Endothelial cell of umbilical vein (primary cell): ENCODE results near the gene WDTC1. TPM values are rescaled to one million over a fixed set of nuclear protein-coding genes. Genes with fewer than 3 reads are reported as not detected.

Source experiments
- BruUV-seq: library from RNA; stranded (reverse); fragments of 400-500 nt; replicated peaks from 2 replicates; lab custom pipeline; 2021; lab: Mats Ljungman, UMichigan
- CTCF ChIA-PET: fragments of 300-600, 350-600 bp; sonication (Branson Sonifier 250); formaldehyde crosslinking; loops from one replicate; lab custom pipeline; 2021; ENCODE audit warnings: antibody characterized with exemption, inconsistent platforms; lab: Charles Lee
- POLR2A ChIA-PET: fragments of 300-600, 350-600 bp; sonication (Branson Sonifier 250); formaldehyde crosslinking; loops from one replicate; lab custom pipeline; 2021; ENCODE audit warnings: antibody characterized with exemption, inconsistent platforms; lab: Charles Lee
- DNase-seq: peaks from one replicate; pipeline ENCODE4 v3.0.0-alpha.2; 2011; ENCODE audit warnings: low read depth, low spot score
- FAIRE-seq: peaks from 2 replicates; lab custom pipeline; 2011; peaks lifted over from hg19 to GRCh38; lab: Jason Lieb, UNC
- H2AFZ ChIP-seq: 2 replicates; pipeline ENCODE4 v1.6.0; 2012; ENCODE audit warnings: low read depth, low read length, control low read depth, inconsistent platforms
- H3K27ac ChIP-seq: 2 replicates; pipeline ENCODE4 v1.5.1; 2011; ENCODE audit warnings: low read depth, mild to moderate bottlenecking, control low read depth, low read length, moderate library complexity; ENCODE audit not compliant: insufficient read depth
- H3K27me3 ChIP-seq, 2 experiments: 2 replicates each; pipeline versions ENCODE4 v1.6.0 to v1.6.1; 2011; ENCODE audit warnings: low read length in 2 of 2, mixed read lengths in 1 of 2; ENCODE audit not compliant: control insufficient read depth in 2 of 2, insufficient read depth in 2 of 2
- H3K36me3 ChIP-seq, 2 experiments: 2 replicates in 1 of 2; 3 replicates in 1 of 2; pipeline ENCODE4 v1.5.1; 2011; ENCODE audit warnings: low read length in 2 of 2, mild to moderate bottlenecking in 1 of 2, moderate library complexity in 1 of 2; ENCODE audit not compliant: control insufficient read depth in 2 of 2, insufficient read depth in 2 of 2; ENCODE audit errors: extremely low read depth in 1 of 2
- H3K4me1 ChIP-seq: 3 replicates; pipeline ENCODE4 v1.5.1; 2011; ENCODE audit warnings: mild to moderate bottlenecking, low read length; ENCODE audit not compliant: control insufficient read depth, insufficient read depth; ENCODE audit errors: extremely low read depth
- H3K4me2 ChIP-seq: 2 replicates; pipeline ENCODE4 v1.6.1; 2011; ENCODE audit warnings: low read length, control low read depth, mixed read lengths; ENCODE audit not compliant: insufficient read depth
- H3K4me3 ChIP-seq, 3 experiments: fragments of 200-600 bp in 1 of 3; sonication (generic), shearing (Covaris generic) in 1 of 3; replicated peaks in 1 of 3; 2 replicates each; pipeline ENCODE4 v1.5.1; 2011 to 2016; ENCODE audit warnings: control low read depth in 3 of 3, low read length in 3 of 3, mild to moderate bottlenecking in 2 of 3, inconsistent platforms in 1 of 3, low read depth in 1 of 3, moderate library complexity in 1 of 3; ENCODE audit not compliant: insufficient read depth in 1 of 3
- H3K79me2 ChIP-seq: 2 replicates; pipeline ENCODE4 v1.6.0; 2012; ENCODE audit warnings: low read length, inconsistent platforms; ENCODE audit not compliant: control insufficient read depth, insufficient read depth
- H3K9ac ChIP-seq: replicated peaks from 2 replicates; pipeline ENCODE3; 2011; ENCODE audit warnings: low read length, control low read depth; ENCODE audit not compliant: insufficient read depth; ENCODE audit errors: extremely low read depth
- H3K9me1 ChIP-seq: replicated peaks from 3 replicates; pipeline ENCODE4 v1.6.0; 2011; ENCODE audit warnings: mild to moderate bottlenecking, low read length; ENCODE audit not compliant: control insufficient read depth, insufficient read depth; ENCODE audit errors: extremely low read depth
- H3K9me3 ChIP-seq: replicated peaks from 2 replicates; pipeline ENCODE4 v1.5.1; 2012; ENCODE audit warnings: low read length, inconsistent platforms; ENCODE audit not compliant: control insufficient read depth, insufficient read depth
- H4K20me1 ChIP-seq: replicated peaks from 2 replicates; pipeline ENCODE3; 2011; ENCODE audit warnings: mild to moderate bottlenecking, low read length; ENCODE audit not compliant: control insufficient read depth, insufficient read depth; ENCODE audit errors: extremely low read depth
- CTCF ChIP-seq, 2 donors: IDR thresholded peaks; 1 replicate in 1 of 2; 2 replicates in 1 of 2; pipeline ENCODE4 v1.5.1; 2011; ENCODE audit warnings: low read length in 2 of 2, mild to moderate bottlenecking in 2 of 2, moderate library complexity in 2 of 2, control low read depth in 1 of 2, inconsistent platforms in 1 of 2, low read depth in 1 of 2; ENCODE audit not compliant: insufficient read depth in 1 of 2; ENCODE audit errors: extremely low read depth in 1 of 2
- EZH2 ChIP-seq: IDR thresholded peaks from 2 replicates; pipeline ENCODE4 v1.6.1; 2012; ENCODE audit warnings: borderline replicate concordance, low read depth, mild to moderate bottlenecking, moderate library complexity, low read length, inconsistent platforms; ENCODE audit not compliant: severe bottlenecking
- FOS ChIP-seq: IDR thresholded peaks from 2 replicates; pipeline ENCODE4 v1.6.1; 2011; ENCODE audit warnings: mild to moderate bottlenecking, low read length, moderate library complexity, borderline replicate concordance; ENCODE audit not compliant: insufficient read depth
- GATA2 ChIP-seq: IDR thresholded peaks from 2 replicates; pipeline ENCODE4 v1.7.0; 2011; ENCODE audit warnings: low read depth, mild to moderate bottlenecking, moderate library complexity, mixed read lengths, low read length; ENCODE audit not compliant: insufficient read length, insufficient read depth
- JUN ChIP-seq: IDR thresholded peaks from 2 replicates; pipeline ENCODE4 v1.6.1; 2011; ENCODE audit warnings: borderline replicate concordance, low read depth; ENCODE audit not compliant: insufficient read length, insufficient read depth
- MAX ChIP-seq: IDR thresholded peaks from 2 replicates; pipeline ENCODE4 v1.6.1; 2011; ENCODE audit not compliant: insufficient read depth, insufficient read length
- MYC ChIP-seq: IDR thresholded peaks from one replicate; pipeline ENCODE4 v1.6.1; 2011; ENCODE audit warnings: mild to moderate bottlenecking, low read depth, low read length
- POLR2A ChIP-seq: IDR thresholded peaks from 2 replicates; pipeline ENCODE4 v1.6.1; 2012; ENCODE audit warnings: low read depth, mild to moderate bottlenecking, control low read depth, low read length
- POLR2AphosphoS5 ChIP-seq: IDR thresholded peaks from 2 replicates; pipeline ENCODE4 v1.6.1; 2012; ENCODE audit warnings: low read depth, mild to moderate bottlenecking, control low read depth, low read length, moderate library complexity; ENCODE audit not compliant: insufficient read depth
- dilution Hi-C: fragments of 300-500 bp; cut with MboI; formaldehyde crosslinking; loops from one replicate; pipeline ENCODE4 v1.15.0; 2019; ENCODE audit warnings: low sequenced_read_pairs; ENCODE audit not compliant: extremely low pct_ligation_motif_present
- intact Hi-C: fragments of 100-400 bp; cut with micrococcal nuclease; formaldehyde crosslinking; loops from one replicate; pipeline ENCODE4 v1.10.0; 2022
- polyA plus RNA-seq, 4 experiments: library from polyadenylated mRNA; depleted of rRNA in 3 of 4; stranded (reverse) in 3 of 4; unstranded in 1 of 4; fragments of >200 nt; gene quantifications; 2 replicates each; pipeline versions ENCODE4 v1.2.1 to v1.2.3, GENCODE V29; 2011 to 2012; ENCODE audit warnings: missing spikeins in 1 of 4
- total RNA-seq: library from RNA; stranded (reverse); gene quantifications from 2 replicates; pipeline ENCODE4 v1.2.3, GENCODE V29; 2021

Gene WDTC1
- total and polyA plus RNA-seq, 2 donors (not counting 3 experiments of a cell fraction or from before 2014, with no cell fraction given), result 15.4 to 27.6 TPM

- no peaks in the 10 kb centered on the region for H3K27me3 ChIP-seq
- H3K4me2 ChIP-seq, result no peak overlapping the region
- POLR2A ChIA-PET, result no interaction called here
- no peak overlapping the region for H3K4me3 ChIP-seq
- H3K27ac ChIP-seq, result no peak overlapping the region
- no peaks in the 10 kb centered on the region for H3K9me3 ChIP-seq
- dilution Hi-C loops (loop anchor here (25.0 kb wide), 1 partner anchor 201 kb away; no protein-coding TSS in a partner anchor), intact Hi-C loops (no loop called here)
- CTCF ChIA-PET, result no interaction called here
- H3K79me2 ChIP-seq, result peaks cover 4% of the 10 kb centered on the region
- no peaks in the 10 kb centered on the region for H4K20me1 ChIP-seq
- no peak for TF ChIP-seq FOS
- no peak for TF ChIP-seq POLR2AphosphoS5
- no peak for TF ChIP-seq JUN
- no peak for TF ChIP-seq CTCF (IDR thresholded peaks at IDR 0.05; ENCODE audit: extremely low read depth in 1 of 2, insufficient read depth in 1 of 2, low read depth in 1 of 2, low read length in 2 of 2)
- no peak for TF ChIP-seq MAX
- TF ChIP-seq POLR2A, result no peak
- TF ChIP-seq EZH2, result no peak
- TF ChIP-seq GATA2, result no peak
- TF ChIP-seq MYC, result no peak
- no peaks in the 10 kb centered on the region for H3K36me3 ChIP-seq
- FAIRE-seq (no peak), DNase-seq (no peak)
- no peaks in the 10 kb centered on the region for H3K9me1 ChIP-seq
- peaks cover 12% of the 10 kb centered on the region for H3K4me1 ChIP-seq
- no peak overlapping the region for H2AFZ ChIP-seq
- no peak overlapping the region for H3K9ac ChIP-seq
- BruUV-seq, result no TSS peak
These were observed 3.6 kb downstream of the WDTC1 start for GRCh38 chr1:27238032-27238431.
